Astrocyte of the hippocampus (primary cell): Measurements from ENCODE around the gene RLF.
A peak's percentile ranks its signal among the peaks of the same experiment; 100 is the strongest.

Source experiments
- DNase-seq: peaks from one replicate; pipeline ENCODE4 v3.0.0; 2011; ENCODE audit warnings: low read depth, low spot score

Gene RLF

DNA sequence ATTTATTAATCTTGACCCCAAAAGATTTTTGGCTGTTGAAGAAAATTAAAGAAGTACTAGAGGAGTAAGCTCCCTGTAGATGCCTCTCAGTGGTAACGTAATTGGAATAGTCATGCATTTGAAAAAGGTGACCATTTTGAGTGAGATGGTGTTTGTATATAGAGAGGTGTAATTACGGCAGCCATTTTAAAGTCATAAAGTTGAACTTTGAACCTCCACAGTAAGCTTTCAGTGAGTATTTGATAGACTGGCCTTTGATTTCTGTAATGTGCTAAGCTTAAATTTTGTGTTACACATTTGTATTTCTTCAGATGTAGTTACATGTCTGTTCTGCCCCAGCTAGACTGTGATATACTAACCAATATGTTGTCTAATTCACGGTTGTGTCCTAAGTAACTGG is 65.0 kb downstream of the RLF start:
- no peak for DNase-seq

DNA sequence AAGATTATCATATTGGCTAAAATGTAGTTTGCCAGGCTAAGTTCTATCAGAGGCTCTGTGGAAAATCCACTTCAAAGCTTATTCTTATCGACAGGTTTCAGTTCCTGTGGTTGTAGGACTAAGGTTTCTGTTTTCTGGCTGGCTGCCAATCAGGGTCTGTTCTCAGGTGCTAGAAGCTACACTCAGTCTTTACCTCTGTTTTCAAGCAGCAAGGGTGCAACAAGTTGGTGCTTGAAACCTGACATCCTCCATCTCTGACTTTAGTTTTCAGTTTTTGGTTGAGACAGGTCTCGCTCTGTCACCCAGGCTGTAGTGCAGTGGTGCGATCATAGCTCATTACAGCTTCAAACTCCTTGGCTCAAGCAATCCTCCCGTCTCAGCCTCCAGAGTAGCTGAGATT is 71.3 kb downstream of the RLF start:
- no peak for DNase-seq

DNA sequence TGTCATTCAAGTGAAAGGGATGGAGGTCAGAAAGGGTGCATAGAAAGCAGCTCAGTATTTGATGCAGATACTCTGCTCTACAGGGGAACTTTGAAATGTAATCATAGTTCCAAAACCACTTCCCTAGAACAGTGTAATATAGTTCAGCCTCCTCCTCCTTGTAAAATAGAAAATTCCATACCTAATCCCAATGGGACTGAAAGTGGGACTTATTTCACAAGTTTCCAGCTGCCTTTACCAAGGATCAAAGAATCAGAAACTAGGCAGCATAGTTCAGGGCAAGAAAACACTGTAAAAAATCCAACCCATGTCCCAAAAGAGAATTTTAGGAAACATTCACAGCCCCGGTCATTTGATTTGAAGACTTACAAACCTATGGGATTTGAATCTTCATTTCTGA is 78.4 kb downstream of the RLF start:
- no peak for DNase-seq

DNA sequence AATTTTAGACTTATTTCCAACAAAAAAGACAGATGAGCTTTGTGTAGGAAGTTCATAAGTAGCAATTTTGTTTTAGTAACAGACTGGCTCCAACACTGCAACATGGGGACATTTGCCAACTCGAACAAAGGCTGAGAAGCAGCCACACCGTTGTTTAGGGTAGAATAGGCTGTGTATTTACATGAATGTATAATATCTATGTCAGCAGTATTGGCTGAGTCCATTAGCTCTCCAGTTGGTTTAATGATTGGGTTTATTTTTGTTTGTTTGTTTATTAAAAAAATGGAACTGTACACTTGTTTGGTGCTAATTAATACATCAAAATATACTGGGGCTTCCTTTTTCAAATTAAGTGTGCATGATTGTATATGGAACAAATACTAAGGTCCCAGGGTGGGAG is 79.2 kb downstream of the RLF start:
- no peak for DNase-seq

DNA sequence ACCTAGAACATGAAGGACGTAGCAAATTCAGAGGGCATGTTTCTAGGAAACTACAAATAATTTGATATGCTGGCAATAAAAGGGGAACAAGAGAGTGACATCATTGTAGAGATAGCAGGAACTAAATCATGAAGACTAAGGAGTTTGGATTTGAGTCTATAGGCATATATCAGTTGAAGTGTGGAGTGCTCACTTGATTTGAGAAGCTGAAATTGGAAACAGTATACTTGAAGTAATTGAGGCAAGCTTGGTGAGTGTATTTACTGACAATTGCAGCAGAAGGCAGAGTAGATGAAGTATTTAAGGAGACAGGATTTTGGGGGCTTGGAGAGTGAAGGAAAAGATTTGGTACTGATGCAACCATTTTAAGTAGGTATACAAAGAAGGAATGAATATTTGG is 80.2 kb downstream of the RLF start:
- no peak for DNase-seq

DNA sequence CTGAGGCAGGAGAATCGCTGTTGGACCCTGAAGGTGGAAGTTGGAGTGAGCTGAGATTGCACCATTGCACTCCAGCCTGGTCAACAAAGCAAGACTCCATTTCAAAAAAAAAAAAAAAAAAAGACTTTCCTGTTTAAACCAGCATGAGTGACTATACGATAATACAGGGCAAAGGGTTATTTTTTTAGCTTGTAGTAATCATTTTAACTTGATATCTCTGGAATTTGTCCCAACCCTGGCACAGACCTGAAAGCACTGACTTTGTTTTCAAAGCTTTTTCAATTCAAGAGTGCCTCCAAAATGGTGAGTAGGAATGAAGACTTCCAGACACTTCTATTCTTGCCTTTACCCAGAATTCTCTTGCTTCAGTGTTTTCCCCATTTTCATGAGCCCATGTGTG is 82.2 kb downstream of the RLF start:
- no peak for DNase-seq

DNA sequence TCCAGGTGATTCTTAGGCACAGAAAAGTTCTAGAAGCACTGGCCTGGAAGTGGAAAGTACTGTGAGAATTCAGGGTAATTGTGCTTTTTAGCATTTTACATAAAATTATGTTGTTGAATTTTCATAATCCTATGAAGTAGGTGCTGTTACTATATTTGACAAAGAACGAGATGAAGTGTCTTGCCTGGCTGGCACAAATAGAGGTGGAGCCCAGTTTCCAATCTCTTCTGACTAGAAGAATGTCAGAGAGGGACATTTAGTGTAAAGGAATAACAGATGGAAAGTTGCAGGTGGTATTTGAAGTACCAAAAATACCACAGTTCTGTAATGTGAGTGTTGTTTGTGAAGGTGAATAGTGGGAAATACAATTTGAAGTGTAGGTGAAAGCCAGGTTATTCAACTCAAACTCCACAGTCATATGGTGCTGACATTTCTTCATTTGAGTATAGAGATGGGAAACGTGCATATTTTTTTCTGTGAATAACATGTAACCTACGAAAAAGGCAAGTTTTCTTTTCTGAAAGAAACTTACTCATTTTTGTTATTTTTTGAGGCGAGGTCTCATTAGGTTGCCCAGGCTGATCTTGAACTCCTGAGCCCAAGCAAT is 83.1 kb downstream of the RLF start:
- DNase-seq: no peak

DNA sequence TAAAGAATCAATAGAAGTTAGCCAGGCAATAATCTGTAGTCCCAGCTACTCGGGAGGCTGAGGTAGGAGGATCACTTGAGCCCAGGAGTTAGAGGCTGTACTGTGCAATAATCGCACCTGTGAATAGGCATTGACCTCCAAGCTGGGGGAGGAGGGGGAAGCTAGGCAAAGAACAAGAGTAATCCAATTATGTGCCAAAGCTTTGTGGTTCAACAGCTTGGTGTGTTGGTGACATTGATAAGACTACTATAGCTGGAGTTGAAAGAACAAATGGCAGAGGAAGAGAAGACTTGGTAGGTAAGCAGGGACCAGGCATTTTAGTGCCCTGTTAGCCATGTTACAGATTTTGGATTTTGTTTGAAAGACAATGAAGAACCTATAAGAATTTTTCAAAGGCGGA is 84.5 kb downstream of the RLF start:
- DNase-seq: no peak

DNA sequence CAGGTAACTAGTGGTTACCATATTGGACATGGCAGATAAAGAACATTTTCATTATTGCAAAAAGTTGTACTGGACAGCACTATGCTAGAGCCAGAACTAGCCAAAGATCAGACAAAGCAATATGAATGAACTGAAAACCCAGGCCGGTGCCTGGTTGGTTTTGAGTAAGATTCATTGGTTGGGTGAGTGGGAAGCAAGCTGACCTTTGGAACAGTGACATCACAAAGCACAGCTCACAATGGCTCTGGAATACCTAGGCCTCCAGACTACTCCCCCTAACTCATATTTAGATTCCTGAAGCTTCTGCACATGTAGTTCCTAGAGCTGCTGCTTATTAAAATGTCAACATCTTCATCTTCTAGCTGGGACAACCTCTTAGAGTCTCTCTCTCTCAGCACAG is 86.5 kb downstream of the RLF start, which contains the start of gene TMCO2:
Gene TMCO2, plus strand, starts transcription at position 283 of the 400 bp plus-strand sequence. Its CDS starts 57 bp downstream, at position 340.
- no peak for DNase-seq

DNA sequence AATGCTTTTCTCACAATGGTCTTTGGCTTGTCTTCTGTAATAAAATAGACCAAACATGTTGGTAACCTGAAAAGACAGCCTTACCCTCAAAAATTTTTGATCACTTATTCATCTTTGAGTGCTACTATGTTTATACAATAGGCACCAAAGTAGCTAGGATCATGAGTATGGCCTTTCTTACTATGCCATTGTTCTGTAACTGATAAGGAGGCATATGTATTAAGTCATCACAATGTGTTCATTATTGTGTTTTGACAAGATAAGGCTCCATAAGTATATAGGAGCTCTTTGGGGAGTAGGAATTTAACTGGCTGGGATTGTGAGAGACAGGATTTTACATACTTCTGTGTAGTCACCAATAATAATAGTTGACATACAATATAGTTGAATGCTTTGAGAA is 87.2 kb downstream of the RLF start:
- DNase-seq: no peak

DNA sequence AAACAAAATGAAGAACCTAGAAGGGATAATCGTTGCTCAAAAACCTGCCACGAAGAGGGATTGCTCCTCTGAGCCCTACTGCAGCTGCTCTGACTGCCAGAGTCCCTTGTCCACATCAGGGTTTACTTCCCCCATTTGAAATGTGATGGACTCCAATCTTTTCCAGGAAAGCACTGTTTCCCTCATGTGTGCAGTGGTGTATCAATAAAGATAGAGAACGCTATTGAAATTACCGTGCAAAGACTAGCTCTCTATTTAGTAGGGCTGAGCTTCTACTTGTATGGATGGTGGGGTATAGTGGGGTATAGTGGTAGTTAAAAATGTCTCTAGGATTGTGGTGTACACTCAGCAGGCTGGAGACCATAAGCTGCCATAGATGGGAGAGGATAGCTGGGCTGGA is 90.3 kb downstream of the RLF start:
- no peak for DNase-seq

DNA sequence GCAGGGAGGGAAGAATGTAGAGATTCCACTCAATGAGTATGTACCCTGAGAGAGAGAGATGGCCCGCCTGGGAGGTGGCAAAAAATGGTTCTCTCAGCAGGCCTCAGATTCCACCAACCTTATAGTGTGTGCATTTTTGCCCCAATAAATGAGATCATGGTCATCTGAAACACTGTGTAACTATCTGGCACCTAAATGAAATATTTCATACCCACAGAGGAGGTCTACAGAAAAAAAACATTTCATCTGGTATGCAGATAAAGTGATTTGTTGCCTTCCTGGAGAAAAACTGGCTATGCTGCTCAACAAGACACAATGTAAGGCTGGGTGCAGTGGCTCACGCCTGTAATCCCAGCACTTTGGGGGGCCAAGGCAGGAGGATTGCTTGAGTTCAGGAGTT is 91.4 kb downstream of the RLF start:
- peak; percentile 57 for DNase-seq

DNA sequence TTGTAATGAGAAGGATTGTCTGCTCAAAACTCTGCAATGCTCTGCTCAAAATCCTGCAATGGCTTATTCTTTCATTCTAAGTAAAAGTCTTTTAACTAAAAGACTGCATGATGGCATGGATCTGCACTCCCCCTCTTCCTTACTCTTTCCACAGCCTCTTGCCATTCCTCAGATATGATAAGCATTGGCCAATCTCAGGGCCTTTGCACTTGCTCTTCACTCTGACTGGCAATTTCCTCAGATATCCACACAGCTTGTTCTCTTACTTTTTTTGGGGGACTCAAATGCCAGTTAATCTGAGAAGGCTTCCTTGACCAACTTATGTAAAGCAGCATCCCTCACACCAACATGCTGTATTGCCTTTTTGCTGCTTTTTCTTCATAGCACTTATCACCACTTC is 94.0 kb downstream of the RLF start:
- no peak for DNase-seq

DNA sequence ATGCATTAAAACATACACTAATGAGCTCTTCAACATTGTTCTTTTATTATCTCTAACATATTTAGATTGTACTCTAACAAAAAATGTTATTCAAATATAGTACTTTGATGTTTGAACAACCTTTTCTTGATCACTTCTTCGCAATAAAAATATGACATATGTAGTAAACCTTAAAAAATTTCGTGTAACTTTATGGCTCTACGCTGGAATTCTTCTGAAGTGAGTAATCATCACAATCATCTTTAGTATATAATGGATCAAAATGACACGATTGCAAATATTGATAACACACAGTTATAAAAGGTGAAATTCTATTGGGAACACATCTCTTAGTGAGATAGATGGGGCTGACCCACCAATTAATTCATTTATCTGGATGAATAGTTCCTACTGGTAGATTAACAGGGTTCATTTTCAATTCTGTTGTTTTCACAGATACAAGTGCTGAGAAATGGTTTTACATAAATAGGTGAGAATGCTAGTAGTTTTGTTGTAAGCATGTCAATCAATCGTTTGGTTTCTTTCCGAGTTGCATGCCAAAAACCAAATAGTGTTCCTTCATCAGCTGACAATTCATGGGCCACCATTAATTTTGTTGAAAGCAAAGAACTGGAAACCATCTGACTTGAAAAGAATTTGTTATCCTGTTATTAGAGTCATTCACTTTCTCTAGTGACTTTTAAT is 95.4 kb downstream of the RLF start:
- peak; percentile 17 for DNase-seq

DNA sequence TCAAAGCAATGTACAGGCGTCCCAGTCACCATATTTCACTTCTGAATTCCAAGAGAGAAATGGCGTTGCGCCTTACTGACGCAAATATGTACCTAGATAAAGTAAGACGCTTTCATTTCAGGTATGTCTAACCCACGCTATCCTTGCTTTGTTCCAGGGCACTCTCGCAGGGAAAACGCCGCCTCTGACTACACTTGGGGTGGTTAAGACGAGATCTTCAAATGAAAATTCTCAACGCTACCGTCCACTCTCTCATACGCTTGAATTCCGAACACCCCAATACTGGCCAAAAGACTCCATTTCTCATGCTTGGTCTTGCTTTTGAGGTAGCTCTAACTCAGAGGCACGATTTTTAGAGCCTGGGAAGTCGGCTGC is 96.1 kb downstream of the RLF start:
- no peak for DNase-seq

DNA sequence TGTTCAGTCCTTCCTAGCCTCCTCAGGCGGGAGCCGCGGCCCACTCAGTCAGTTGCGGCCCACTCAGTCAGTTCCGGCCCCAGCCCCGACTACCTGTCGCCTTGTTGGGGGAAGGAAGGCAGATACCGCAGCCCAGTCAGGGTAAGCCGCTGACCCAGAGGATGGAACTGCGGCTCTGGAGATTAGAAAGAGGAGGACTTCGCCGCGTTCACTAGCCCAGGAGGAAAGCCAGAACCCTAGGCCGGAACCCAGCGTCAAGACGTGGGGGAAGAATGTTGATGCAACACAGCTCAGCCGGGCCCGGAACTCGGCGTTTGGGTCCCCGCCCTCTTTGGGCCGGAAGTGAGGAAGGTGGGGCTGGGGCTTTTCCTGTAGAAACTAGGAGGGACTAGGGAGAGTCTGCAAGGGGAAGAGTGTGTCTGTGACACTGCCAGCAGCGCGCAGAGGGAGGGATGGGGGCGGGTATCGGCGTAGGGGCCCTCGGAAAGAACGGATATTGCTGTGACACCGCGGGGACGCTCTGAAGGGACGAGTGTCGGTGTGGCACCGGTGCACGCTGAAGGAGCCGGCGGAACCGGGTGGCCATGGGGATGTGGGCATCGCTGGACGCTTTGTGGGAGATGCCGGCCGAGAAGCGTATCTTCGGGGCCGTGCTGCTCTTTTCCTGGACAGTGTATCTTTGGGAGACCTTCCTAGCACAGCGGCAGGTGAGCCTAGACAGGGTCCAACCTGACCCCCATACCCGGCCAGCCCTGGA is 96.7 kb downstream of the RLF start, which contains the start of gene ZMPSTE24:
Gene ZMPSTE24, plus strand, starts transcription at position 549 of the 757 bp plus-strand sequence. Its CDS starts 36 bp downstream, at position 585.
- DNase-seq: peak; percentile 98

DNA sequence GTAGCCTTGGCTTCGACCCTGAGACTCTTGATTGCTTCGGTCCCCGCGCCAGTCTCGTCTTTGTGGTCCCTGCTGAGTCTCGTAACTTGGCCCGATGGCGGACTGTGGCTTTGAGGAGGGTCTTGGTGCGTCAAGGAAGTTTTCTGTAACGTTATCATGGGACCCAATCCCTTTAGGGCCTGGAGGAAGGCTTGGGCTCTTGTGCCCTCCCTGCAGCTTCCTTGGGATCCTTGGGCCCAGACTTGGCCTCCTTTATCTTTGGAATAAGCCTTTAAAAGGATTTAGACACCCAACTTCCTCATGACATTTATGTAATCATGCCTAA is 97.2 kb downstream of the RLF start:
- DNase-seq: no peak

DNA sequence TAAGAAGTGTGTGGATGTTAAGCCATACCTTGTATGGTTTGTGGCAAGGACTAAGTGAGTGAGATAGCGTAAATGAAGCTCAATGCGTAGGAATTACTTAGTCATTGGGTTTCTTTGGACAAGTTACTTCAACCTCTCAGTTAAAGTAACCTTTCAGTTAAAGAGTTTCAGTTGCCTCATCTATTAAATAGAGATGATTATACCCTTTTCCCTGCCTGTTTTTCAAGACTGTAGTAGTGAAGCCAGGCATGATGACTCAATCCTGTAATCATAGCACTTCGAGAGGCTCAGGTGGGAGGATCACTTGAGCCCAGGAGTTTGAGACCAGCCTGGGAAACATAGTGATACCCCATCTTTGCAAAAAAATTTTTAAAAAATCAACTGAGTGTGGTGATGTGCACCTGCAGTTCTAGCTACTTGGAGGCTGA is 103.2 kb downstream of the RLF start:
- no peak for DNase-seq

DNA sequence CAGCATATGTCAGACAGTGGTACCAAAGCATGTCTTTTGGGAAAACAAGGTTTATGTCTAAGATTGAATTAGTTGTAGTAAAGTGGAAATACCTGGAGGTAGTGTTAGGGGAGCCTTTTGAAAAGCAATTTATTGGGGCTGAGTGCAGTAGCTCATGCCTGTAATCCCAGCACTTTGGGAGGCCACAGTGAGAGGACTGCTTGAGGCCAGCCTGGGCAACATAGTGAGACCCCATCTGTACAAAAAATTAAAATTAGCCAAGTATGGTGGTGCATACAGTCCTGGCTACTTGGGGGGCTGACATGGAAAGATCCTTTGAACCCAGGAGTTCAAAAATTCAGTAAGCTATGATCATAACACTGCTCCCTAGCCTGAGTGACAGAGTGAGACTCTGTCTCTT is 104.1 kb downstream of the RLF start:
- DNase-seq: no peak

DNA sequence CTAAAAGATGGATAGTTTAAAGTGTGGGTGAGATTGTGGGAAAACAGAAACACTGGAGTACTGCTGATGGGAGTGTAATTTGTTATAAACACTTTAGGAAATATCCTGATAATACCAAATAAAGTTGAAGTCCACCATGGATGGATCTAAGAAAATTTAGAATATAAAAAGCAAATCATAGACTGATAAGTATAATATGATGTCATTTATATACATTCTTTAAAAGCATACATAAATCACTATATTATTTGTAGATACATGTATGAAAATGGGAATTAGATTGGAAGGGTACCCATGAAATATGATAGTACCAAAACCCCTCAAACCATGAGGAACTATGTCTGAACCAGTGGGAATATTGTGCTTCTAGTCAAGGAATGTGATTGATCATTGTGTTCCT is 104.7 kb downstream of the RLF start:
- DNase-seq: no peak

DNA sequence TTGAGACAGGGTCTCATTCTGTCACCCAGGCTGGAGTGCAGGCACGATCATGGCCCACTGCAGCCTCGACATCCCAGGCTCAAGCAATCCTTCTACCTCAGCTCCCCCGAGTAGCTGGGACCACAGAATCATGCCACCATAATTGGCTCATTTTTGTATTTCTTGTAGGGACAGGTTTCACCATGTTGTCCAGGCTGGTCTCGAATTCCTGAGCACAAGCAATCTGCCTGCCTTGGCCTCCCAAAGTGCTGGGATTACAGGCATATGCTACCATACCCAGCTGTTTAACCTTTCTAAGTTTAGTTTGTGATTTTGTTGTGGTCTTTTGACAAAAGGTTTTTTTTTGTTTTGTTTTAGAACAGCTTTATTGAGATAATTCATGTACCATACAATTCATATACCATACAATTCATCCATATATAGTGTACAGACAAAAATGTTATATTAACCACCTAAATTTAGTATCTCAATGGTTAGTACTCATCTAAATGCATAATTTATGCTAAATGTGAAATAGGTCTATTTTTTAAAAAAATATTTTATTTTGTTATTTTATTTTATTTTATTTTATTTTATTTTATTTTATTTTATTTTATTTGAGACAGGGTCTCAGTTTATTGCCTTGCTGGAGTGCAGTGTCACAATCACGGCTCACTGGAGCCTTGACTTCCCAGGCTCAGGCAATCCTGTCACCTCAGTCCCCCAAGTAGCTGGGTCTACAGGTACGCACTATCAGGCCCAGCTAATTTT is 105.8 kb downstream of the RLF start:
- no peak for DNase-seq

DNA sequence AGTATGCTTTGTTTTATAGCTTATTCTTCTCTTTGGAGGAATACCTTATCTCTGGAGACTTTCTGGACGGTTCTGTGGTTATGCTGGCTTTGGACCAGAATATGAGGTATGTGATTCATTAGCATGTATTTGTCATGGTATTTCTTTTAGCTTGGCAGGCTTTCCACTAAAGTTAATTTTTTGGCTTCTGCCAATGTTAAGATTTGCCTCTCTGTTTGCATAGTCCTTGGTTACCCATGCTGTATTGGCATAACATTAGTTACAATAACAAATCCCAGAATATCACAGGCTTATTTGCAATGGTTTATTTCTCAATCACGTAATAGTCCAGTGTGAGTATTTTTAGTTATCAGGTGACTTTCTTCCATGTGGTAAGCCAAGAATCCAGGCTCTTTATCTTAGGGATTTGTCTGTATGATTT is 106.6 kb downstream of the RLF start:
- DNase-seq: peak; percentile 96
